Measurements from ENCODE around the gene DLL1.
"Not testable (repeated sequence)": the region's sequence is repeated elsewhere in the genome, so short reads cannot be mapped to it uniquely, and the experiment has no call there.

The DLL1 gene

DNA sequence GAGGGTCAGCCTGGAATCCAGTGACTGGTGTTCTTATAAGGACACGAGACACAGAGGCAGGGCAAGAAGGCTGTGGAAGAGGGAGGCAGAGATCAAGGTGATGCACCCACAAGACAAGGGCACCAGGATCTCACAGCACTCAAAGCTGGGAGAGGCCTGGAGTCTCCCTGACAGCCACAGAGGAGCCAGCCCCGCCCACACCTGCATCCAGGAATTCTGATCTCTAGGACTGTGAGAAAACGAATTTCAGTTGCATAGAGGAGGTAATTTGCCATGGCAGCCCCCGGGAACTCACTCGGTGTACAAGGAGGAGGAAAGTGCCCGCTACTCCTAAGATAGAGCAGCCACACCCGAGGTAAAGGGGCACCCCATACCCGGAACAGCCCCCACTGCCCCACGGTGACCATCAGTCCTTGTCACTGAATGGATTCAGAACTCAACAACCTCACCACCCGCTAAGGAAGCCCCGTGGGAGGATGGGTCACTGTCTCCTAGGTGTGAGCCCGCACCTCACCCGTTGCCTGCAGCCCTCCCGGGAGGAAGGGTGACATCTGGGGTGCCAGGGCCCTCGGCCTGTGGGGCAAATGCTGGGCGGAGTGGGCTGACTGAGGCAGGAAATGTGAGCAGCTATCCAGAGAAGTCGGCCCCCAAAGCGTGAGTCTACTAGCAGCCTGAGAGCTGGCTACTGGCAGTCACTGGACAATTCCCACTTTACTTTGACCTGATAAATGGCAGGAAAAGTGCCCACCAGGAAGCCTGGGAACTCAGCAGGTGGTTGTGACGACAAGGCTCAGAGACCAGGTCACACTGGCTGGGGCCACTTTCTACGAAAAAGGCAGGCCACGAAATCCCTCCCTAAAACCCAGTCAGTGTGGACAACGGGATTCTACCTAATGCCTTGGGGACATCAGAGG, 22.4 kb downstream of the DLL1 start:
- Histone ChIP-seq H3K27me3 (replicated peaks; ENCODE audit: control insufficient read depth, insufficient read depth, low read length, poor library complexity, severe bottlenecking) (no peaks in the 10 kb centered on the region), H3K36me3 (ENCODE audit: control insufficient read depth, insufficient read depth, low read length) (no peaks in the 10 kb centered on the region), H3K9me3 (ENCODE audit: control insufficient read depth, low read length) (no peaks in the 10 kb centered on the region), H3K4me3 (ENCODE audit: insufficient read depth, low read depth, low read length, poor library complexity, severe bottlenecking) (no peak overlapping the region), H3K27ac (ENCODE audit: insufficient read depth, low read length, poor library complexity, severe bottlenecking) (no peak overlapping the region), H3K4me1 (ENCODE audit: control insufficient read depth, insufficient read depth, low read length, poor library complexity, severe bottlenecking) (peaks cover 13% of the 10 kb centered on the region)
- DNase-seq: no peak

DNA sequence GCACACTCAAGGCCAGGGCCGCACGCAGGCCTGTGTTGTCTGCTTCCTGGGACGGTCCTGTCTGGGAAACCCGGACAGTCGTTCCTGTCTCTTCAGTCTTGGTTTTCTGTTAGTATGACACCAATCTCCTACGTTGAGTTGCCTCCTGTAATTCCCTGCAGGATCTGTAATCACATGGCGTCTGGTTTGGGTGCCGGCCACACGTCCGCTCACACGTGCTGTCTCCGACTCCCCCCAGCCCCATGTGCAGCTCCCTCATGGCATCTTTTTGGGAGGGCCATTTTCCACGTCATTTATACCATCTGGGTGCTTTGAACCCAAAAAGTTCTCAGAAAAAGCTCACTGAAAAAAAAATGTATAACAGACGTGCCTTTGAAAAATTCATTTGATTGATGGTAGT, 23.2 kb downstream of the DLL1 start:
- Histone ChIP-seq H3K9me3 (ENCODE audit: control insufficient read depth, low read length) (no peaks in the 10 kb centered on the region), H3K27me3 (replicated peaks; ENCODE audit: control insufficient read depth, insufficient read depth, low read length, poor library complexity, severe bottlenecking) (no peaks in the 10 kb centered on the region), H3K4me3 (ENCODE audit: insufficient read depth, low read depth, low read length, poor library complexity, severe bottlenecking) (no peak overlapping the region), H3K4me1 (ENCODE audit: control insufficient read depth, insufficient read depth, low read length, poor library complexity, severe bottlenecking) (peaks cover 12% of the 10 kb centered on the region), H3K36me3 (ENCODE audit: control insufficient read depth, insufficient read depth, low read length) (no peaks in the 10 kb centered on the region), H3K27ac (ENCODE audit: insufficient read depth, low read length, poor library complexity, severe bottlenecking) (no peak overlapping the region)
- no peak for DNase-seq

DNA sequence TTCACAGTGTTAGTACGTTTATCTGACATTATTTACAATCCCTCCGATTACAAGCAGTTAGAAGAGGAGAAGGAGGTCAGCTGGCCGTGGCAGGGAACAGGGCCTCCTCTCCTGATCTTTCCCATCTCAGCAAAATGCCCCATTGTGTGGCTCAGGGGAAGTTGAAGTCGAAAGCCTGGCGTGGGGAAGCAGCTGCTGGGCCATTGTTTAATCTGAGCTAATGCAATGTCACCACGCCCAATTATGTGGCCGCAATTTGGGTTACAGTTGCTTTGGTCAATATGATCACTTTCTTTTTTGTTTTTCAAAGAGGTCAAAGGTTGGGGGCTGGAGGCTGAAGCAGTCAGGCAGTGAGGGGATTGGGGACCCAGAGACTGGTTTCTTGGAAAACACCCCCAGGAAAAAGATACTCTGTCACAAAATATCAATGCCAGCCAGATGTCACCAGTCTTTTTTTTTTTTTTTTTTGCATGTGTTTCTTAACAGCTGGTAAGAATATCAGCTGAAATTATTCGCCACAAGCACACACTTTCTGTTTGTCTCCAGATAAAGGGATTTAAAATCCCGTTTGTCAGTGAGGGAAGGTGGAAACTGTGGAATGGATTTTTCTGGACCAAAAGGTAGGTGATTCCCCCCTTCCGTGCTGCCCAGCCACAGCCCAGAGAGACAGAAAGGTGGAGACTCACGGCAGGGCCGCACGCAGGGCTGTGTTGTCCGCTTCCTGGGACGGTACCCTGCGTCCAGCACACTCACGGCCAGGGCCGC, 24.6 kb downstream of the DLL1 start:
- peaks cover under 1% of the 10 kb centered on the region for H3K4me1 ChIP-seq (ENCODE audit: control insufficient read depth, insufficient read depth, low read length, poor library complexity, severe bottlenecking)
- no peak for DNase-seq

DNA sequence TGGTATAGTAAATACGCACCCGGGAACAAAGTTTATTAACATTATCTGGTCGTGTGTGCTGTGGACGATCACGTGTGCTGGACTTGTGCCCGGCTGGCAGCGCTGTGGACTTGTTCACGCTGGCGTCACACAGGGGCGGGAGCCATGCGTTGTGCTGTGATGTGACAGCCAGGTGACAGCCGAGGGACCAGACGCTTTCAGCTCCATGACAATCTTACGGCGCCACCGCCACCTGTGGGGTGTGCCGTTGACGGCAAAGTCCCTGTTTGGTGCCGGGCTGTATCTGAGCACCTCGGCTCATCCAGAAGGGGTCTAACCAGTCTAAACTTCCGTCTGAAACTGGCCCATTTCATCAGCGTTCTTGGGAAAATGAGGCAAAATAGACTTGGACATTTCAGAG, 25.2 kb downstream of the DLL1 start:
- no peaks in the 10 kb centered on the region for H3K4me1 ChIP-seq (ENCODE audit: control insufficient read depth, insufficient read depth, low read length, poor library complexity, severe bottlenecking)
- DNase-seq: no peak
- no peak overlapping the region for H3K4me3 ChIP-seq (ENCODE audit: insufficient read depth, low read depth, low read length, poor library complexity, severe bottlenecking)
- no peaks in the 10 kb centered on the region for H3K9me3 ChIP-seq (ENCODE audit: control insufficient read depth, low read length)
- H3K27me3 ChIP-seq (replicated peaks; ENCODE audit: control insufficient read depth, insufficient read depth, low read length, poor library complexity, severe bottlenecking): no peaks in the 10 kb centered on the region
- H3K36me3 ChIP-seq (ENCODE audit: control insufficient read depth, insufficient read depth, low read length): no peaks in the 10 kb centered on the region
- H3K27ac ChIP-seq (ENCODE audit: insufficient read depth, low read length, poor library complexity, severe bottlenecking): no peak overlapping the region

More for the DNA sequence above, 24.6 kb downstream of the DLL1 start:
- H3K36me3 ChIP-seq (ENCODE audit: control insufficient read depth, insufficient read depth, low read length): no peaks in the 10 kb centered on the region
- no peak overlapping the region for H3K27ac ChIP-seq (ENCODE audit: insufficient read depth, low read length, poor library complexity, severe bottlenecking)
- no peak overlapping the region for H3K4me3 ChIP-seq (ENCODE audit: insufficient read depth, low read depth, low read length, poor library complexity, severe bottlenecking)
- no peaks in the 10 kb centered on the region for H3K27me3 ChIP-seq (replicated peaks; ENCODE audit: control insufficient read depth, insufficient read depth, low read length, poor library complexity, severe bottlenecking)
- no peaks in the 10 kb centered on the region for H3K9me3 ChIP-seq (ENCODE audit: control insufficient read depth, low read length)

DNA sequence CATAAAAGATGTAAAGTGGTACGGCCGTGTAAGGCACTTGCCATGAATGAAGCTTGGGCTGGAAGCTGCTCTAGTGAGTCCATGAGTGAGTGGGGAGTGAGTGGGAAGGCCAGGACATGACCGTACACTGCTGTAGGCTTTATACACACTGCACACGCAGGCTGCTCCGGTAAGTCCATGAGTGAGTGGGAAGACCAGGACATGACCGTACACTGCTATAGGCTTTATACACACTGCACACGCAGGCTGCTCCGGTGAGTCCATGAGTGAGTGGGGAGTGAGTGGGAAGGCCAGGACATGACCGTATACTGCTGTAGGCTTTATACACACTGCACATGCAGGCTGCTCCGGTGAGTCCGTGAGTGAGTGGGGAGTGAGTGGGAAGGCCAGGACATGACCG, 26.2 kb downstream of the DLL1 start:
- DNase-seq; H3K27ac ChIP-seq (ENCODE audit: insufficient read depth, low read length, poor library complexity, severe bottlenecking); H3K36me3 ChIP-seq (ENCODE audit: control insufficient read depth, insufficient read depth, low read length); H3K4me3 ChIP-seq (ENCODE audit: insufficient read depth, low read depth, low read length, poor library complexity, severe bottlenecking); H3K9me3 ChIP-seq (ENCODE audit: control insufficient read depth, low read length); H3K4me1 ChIP-seq (ENCODE audit: control insufficient read depth, insufficient read depth, low read length, poor library complexity, severe bottlenecking); H3K27me3 ChIP-seq (replicated peaks; ENCODE audit: control insufficient read depth, insufficient read depth, low read length, poor library complexity, severe bottlenecking): not testable (repeated sequence)

DNA sequence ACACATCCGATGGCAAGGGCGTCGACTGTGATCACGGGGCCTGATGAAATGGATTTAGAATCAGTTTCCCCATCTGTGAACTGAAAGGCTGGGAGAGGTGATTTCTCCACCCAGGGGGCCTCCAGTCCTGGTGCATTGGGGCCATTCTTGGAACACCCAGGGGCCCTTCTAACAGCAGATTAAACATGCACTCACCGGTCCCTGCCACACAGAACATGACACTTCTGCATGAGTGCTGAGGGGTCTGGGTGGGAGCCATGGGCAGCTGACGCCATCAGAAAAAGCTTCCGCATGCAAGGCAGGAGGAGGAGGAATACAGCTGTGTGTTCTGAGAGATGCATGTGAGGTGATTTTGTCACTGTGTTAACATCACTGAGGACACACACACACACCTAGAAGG, 26.8 kb downstream of the DLL1 start:
- H3K27ac ChIP-seq (ENCODE audit: insufficient read depth, low read length, poor library complexity, severe bottlenecking): no peak overlapping the region
- H3K4me3 ChIP-seq (ENCODE audit: insufficient read depth, low read depth, low read length, poor library complexity, severe bottlenecking): no peak overlapping the region
- no peak for DNase-seq
- no peaks in the 10 kb centered on the region for H3K9me3 ChIP-seq (ENCODE audit: control insufficient read depth, low read length)
- H3K27me3 ChIP-seq (replicated peaks; ENCODE audit: control insufficient read depth, insufficient read depth, low read length, poor library complexity, severe bottlenecking): no peaks in the 10 kb centered on the region
- no peaks in the 10 kb centered on the region for H3K4me1 ChIP-seq (ENCODE audit: control insufficient read depth, insufficient read depth, low read length, poor library complexity, severe bottlenecking)
- H3K36me3 ChIP-seq (ENCODE audit: control insufficient read depth, insufficient read depth, low read length): no peaks in the 10 kb centered on the region

DNA sequence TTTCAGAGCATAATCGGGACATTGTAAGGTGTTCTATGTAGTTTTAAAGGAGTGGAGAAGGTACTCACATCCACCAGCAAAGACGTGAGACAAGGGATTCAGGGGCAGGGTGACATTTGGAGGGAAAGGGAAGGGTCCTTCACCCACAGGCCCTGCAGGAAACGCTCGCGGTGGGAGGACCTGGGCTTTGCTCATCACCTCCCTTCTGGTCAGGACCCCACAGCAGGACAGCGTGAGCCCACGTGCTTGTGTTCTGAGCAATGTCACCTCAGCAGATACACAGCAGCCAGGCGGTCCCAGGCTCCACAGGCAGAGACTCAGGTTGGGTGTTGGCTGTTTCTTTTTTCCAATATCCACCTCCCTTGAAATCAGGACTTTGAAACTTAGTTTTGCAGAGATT, 27.5 kb downstream of the DLL1 start:
- H3K36me3 ChIP-seq (ENCODE audit: control insufficient read depth, insufficient read depth, low read length): no peaks in the 10 kb centered on the region
- no peak overlapping the region for H3K4me3 ChIP-seq (ENCODE audit: insufficient read depth, low read depth, low read length, poor library complexity, severe bottlenecking)
- H3K27ac ChIP-seq (ENCODE audit: insufficient read depth, low read length, poor library complexity, severe bottlenecking): no peak overlapping the region
- H3K4me1 ChIP-seq (ENCODE audit: control insufficient read depth, insufficient read depth, low read length, poor library complexity, severe bottlenecking): no peaks in the 10 kb centered on the region
- H3K9me3 ChIP-seq (ENCODE audit: control insufficient read depth, low read length): no peaks in the 10 kb centered on the region
- no peaks in the 10 kb centered on the region for H3K27me3 ChIP-seq (replicated peaks; ENCODE audit: control insufficient read depth, insufficient read depth, low read length, poor library complexity, severe bottlenecking)
- DNase-seq: no peak

DNA sequence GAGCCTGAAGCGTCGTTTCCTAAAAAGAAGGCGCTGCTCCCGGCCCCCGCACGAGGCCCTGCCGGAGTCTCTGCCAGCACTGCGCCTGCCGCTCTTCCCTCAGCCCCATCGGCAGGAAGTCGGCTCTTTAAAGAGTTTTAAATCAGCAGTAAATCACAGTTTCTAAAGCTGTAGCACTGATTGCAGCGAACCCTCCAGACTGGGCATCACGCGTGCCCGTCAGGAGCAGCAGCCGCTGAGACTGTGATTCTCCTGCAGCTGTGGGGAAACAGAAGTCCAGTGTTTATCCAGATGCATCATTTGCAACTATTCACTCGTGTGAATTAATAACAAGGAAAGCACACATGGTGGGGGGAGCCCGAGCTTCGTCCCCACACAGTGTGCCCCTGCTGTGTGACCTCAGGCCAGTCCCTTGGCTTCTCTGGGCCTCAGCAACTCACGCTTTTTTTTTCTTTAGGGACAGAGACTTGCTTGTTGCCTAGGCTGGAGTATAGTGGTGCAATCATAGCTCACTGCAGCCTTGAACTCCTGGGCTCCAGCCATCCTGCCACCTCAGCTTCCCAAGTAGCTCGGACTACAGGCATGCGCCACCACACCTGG, 28.3 kb downstream of the DLL1 start:
- Histone ChIP-seq H3K27me3 (replicated peaks; ENCODE audit: control insufficient read depth, insufficient read depth, low read length, poor library complexity, severe bottlenecking) (no peaks in the 10 kb centered on the region), H3K27ac (ENCODE audit: insufficient read depth, low read length, poor library complexity, severe bottlenecking) (no peak overlapping the region), H3K4me1 (ENCODE audit: control insufficient read depth, insufficient read depth, low read length, poor library complexity, severe bottlenecking) (no peaks in the 10 kb centered on the region), H3K36me3 (ENCODE audit: control insufficient read depth, insufficient read depth, low read length) (no peaks in the 10 kb centered on the region), H3K9me3 (ENCODE audit: control insufficient read depth, low read length) (no peaks in the 10 kb centered on the region), H3K4me3 (ENCODE audit: insufficient read depth, low read depth, low read length, poor library complexity, severe bottlenecking) (no peak overlapping the region)
- DNase-seq: no peak

DNA sequence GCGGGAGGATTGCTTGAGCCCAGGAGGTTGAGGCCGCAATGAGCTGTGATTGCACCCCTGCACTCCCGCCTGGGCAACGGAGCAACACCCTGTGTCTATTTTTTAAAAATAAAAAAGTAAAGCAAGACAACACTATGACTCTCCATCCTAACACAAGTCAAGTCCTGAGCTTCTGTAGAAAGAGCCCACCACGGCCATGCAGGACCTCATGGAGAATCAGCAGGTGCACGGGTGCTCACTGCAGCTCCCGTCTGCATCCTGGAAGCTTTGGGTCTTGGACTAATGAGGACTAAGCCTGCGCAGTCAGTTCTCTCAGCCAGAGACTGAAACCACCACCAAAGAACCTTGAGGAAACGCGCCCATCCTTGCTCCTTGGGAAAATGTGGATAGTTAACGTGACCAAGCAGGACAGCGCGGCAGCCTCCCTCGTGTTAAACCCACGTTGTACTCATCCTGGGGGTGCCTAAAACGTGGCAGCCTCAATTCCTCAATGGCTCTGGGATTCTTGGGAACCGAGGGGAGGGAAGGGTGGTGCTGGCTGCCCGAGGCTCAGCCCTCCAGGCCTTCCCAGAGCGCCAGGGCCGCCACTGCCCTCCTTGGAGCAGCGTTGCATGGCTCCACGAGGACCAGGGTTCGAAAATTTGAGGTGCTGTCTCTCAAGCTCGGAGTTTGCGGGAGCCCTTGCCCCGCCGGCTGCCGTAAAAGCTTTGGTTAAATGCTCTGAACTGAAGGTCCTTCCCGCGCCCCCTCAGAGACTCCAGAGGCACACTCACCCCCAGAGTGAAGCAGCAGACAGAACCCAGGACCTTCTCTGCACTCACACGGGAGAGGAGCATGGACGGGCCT, 29.0 kb downstream of the DLL1 start:
- H3K9me3 ChIP-seq (ENCODE audit: control insufficient read depth, low read length): no peaks in the 10 kb centered on the region
- DNase-seq: no peak
- no peaks in the 10 kb centered on the region for H3K27me3 ChIP-seq (replicated peaks; ENCODE audit: control insufficient read depth, insufficient read depth, low read length, poor library complexity, severe bottlenecking)
- H3K36me3 ChIP-seq (ENCODE audit: control insufficient read depth, insufficient read depth, low read length): no peaks in the 10 kb centered on the region
- no peak overlapping the region for H3K27ac ChIP-seq (ENCODE audit: insufficient read depth, low read length, poor library complexity, severe bottlenecking)
- no peak overlapping the region for H3K4me3 ChIP-seq (ENCODE audit: insufficient read depth, low read depth, low read length, poor library complexity, severe bottlenecking)
- no peaks in the 10 kb centered on the region for H3K4me1 ChIP-seq (ENCODE audit: control insufficient read depth, insufficient read depth, low read length, poor library complexity, severe bottlenecking)

Measured in effector memory CD4-positive, alpha-beta T cell (primary cell).